GM23338 (cell line): ENCODE results near the gene SMIM45.

Experiments used
- ATAC-seq: fragments of 200-7000 bp; cut with Tn5 transposase; 3 replicates; pipeline ENCODE4 v1.9.1; 2020
- DNase-seq: peaks from one replicate; pipeline ENCODE4 v3.0.0-alpha.2; 2015; ENCODE audit warnings: low spot score
- H2AFZ ChIP-seq: fragments of 200-600 bp; sonication (generic); 2 replicates; pipeline ENCODE4 v1.8.0; 2016; ENCODE audit warnings: antibody characterized with exemption, mild to moderate bottlenecking, moderate library complexity
- H3F3A ChIP-seq: fragments of 200-600 bp; sonication (generic); replicated peaks from 2 replicates; pipeline ENCODE4 v1.8.0; 2017; ENCODE audit warnings: antibody characterized with exemption, mixed run types, low read depth
- H3K27ac ChIP-seq: fragments of 200-600 bp; sonication (generic); 2 replicates; pipeline ENCODE4 v1.6.1; 2016; ENCODE audit warnings: low read depth
- H3K27me3 ChIP-seq: fragments of 200-600 bp; sonication (generic); 2 replicates; pipeline ENCODE4 v1.8.0; 2016; ENCODE audit warnings: mild to moderate bottlenecking, mixed run types, moderate library complexity; ENCODE audit not compliant: insufficient read depth
- H3K36me3 ChIP-seq: fragments of 200-600 bp; sonication (generic); 2 replicates; pipeline ENCODE4 v1.8.0; 2016; ENCODE audit warnings: mild to moderate bottlenecking; ENCODE audit not compliant: insufficient read depth
- H3K4me1 ChIP-seq: fragments of 200-600 bp; sonication (generic); 2 replicates; pipeline ENCODE4 v1.8.0; 2016; ENCODE audit warnings: mild to moderate bottlenecking, moderate library complexity; ENCODE audit not compliant: insufficient read depth
- H3K4me2 ChIP-seq: fragments of 200-600 bp; sonication (generic); 2 replicates; pipeline ENCODE4 v1.7.1; 2017; ENCODE audit warnings: mixed run types
- H3K4me3 ChIP-seq: fragments of 200-600 bp; sonication (generic); 2 replicates; pipeline ENCODE4 v1.6.1; 2016; ENCODE audit warnings: mixed run types
- H3K79me2 ChIP-seq: fragments of 200-600 bp; sonication (generic); replicated peaks from 2 replicates; pipeline ENCODE4 v1.8.0; 2017; ENCODE audit warnings: mild to moderate bottlenecking; ENCODE audit not compliant: insufficient read depth
- H3K9me2 ChIP-seq: fragments of 200-600 bp; sonication (generic); 2 replicates; pipeline ENCODE4 v1.8.0; 2017; ENCODE audit not compliant: insufficient read depth
- H4K20me1 ChIP-seq: fragments of 200-600 bp; sonication (generic); replicated peaks from 2 replicates; pipeline ENCODE4 v1.8.0; 2017; ENCODE audit warnings: mild to moderate bottlenecking; ENCODE audit not compliant: insufficient read depth
- H3K27ac Mint-ChIP-seq: 2 replicates; pipeline ENCODE4 v1.8.0; 2020; ENCODE audit warnings: inconsistent platforms, mild to moderate bottlenecking, moderate library complexity, mixed read lengths
- H3K27me3 Mint-ChIP-seq: 3 replicates; pipeline ENCODE4 v1.8.0; 2022; ENCODE audit warnings: low read depth, mild to moderate bottlenecking, moderate library complexity, mixed read lengths, inconsistent platforms; ENCODE audit not compliant: insufficient read depth, poor library complexity
- H3K36me3 Mint-ChIP-seq: 3 replicates; pipeline ENCODE4 v1.8.0; 2021; ENCODE audit warnings: low read depth, mild to moderate bottlenecking, inconsistent platforms, moderate library complexity, mixed read lengths
- H3K4me1 Mint-ChIP-seq: 3 replicates; pipeline ENCODE4 v1.8.0; 2020; ENCODE audit warnings: mild to moderate bottlenecking, inconsistent platforms, mixed read lengths
- H3K4me3 Mint-ChIP-seq: 3 replicates; pipeline ENCODE4 v1.8.0; 2021; ENCODE audit warnings: moderate library complexity, mild to moderate bottlenecking, inconsistent platforms, mixed read lengths
- H3K9me3 Mint-ChIP-seq: 3 replicates; pipeline ENCODE4 v1.8.0; 2020; ENCODE audit warnings: moderate library complexity, mild to moderate bottlenecking, inconsistent platforms, mixed read lengths
- ETS1 ChIP-seq: IDR thresholded peaks from 2 replicates; pipeline ENCODE4 v1.6.1; 2016; ENCODE audit warnings: antibody characterized with exemption
- STAT1 ChIP-seq: IDR thresholded peaks from one replicate; pipeline ENCODE4 v1.6.1; 2016; ENCODE audit warnings: antibody characterized with exemption; ENCODE audit not compliant: unreplicated experiment
- ZNF331 ChIP-seq: fragments of 250-450 bp; sonication (Bioruptor Pico); IDR thresholded peaks from 2 replicates; pipeline ENCODE4 v1.5.0; 2020; ENCODE audit warnings: low read depth, mild to moderate bottlenecking, moderate library complexity
- TF ChIP-seq, protein P1 (sequence below): IDR thresholded peaks from one replicate; pipeline ENCODE4 v1.6.1; 2018; ENCODE audit warnings: antibody characterized with exemption; ENCODE audit not compliant: unreplicated experiment
- TF ChIP-seq, protein P2 (sequence below), 2 experiments: fragments of 200-600 bp in 1 of 2; sonication (generic) in 1 of 2; conservative IDR thresholded peaks; 2 replicates each; pipeline versions ENCODE4 v1.5.1 to v1.6.1; 2016 to 2017; ENCODE audit warnings: antibody characterized with exemption in 2 of 2, low read depth in 2 of 2, mild to moderate bottlenecking in 2 of 2, moderate library complexity in 1 of 2

Gene SMIM45

GRCh38 chr22:41966607-41967240 lies 14.8 kb downstream of the SMIM45 start:
- Mint-ChIP-seq H3K4me3 (no peak overlapping the region), H3K4me1 (peaks cover 20% of the 10 kb centered on the region), H3K27ac (no peak overlapping the region; the same call in 1 of the 2 replicates), H3K9me3 (peaks cover 9% of the 10 kb centered on the region; the same call in 1 of the 3 replicates), H3K27me3 (peaks cover 12% of the 10 kb centered on the region), H3K36me3 (no peaks in the 10 kb centered on the region)
- ATAC-seq (peak; percentile 57), DNase-seq (peak; percentile 83)
- Histone ChIP-seq H3F3A (0 out of 2 replicates have a peak, but pooled peaks cover 2% of the 10 kb centered on the region), H4K20me1 (no peaks in the 10 kb centered on the region), H3K27me3 (no peaks in the 10 kb centered on the region), H3K79me2 (no peaks in the 10 kb centered on the region), H3K36me3 (no peaks in the 10 kb centered on the region), H2AFZ (no peak overlapping the region), H3K9me2 (no peaks in the 10 kb centered on the region), H3K4me3 (no peak overlapping the region), H3K4me2 (no peak overlapping the region), H3K27ac (no peak overlapping the region), H3K4me1 (no peaks in the 10 kb centered on the region; the same call in 1 of the 2 replicates)
- TF ChIP-seq, protein P1, sequence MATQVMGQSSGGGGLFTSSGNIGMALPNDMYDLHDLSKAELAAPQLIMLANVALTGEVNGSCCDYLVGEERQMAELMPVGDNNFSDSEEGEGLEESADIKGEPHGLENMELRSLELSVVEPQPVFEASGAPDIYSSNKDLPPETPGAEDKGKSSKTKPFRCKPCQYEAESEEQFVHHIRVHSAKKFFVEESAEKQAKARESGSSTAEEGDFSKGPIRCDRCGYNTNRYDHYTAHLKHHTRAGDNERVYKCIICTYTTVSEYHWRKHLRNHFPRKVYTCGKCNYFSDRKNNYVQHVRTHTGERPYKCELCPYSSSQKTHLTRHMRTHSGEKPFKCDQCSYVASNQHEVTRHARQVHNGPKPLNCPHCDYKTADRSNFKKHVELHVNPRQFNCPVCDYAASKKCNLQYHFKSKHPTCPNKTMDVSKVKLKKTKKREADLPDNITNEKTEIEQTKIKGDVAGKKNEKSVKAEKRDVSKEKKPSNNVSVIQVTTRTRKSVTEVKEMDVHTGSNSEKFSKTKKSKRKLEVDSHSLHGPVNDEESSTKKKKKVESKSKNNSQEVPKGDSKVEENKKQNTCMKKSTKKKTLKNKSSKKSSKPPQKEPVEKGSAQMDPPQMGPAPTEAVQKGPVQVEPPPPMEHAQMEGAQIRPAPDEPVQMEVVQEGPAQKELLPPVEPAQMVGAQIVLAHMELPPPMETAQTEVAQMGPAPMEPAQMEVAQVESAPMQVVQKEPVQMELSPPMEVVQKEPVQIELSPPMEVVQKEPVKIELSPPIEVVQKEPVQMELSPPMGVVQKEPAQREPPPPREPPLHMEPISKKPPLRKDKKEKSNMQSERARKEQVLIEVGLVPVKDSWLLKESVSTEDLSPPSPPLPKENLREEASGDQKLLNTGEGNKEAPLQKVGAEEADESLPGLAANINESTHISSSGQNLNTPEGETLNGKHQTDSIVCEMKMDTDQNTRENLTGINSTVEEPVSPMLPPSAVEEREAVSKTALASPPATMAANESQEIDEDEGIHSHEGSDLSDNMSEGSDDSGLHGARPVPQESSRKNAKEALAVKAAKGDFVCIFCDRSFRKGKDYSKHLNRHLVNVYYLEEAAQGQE, result no peak
- TF ChIP-seq, protein P2, sequence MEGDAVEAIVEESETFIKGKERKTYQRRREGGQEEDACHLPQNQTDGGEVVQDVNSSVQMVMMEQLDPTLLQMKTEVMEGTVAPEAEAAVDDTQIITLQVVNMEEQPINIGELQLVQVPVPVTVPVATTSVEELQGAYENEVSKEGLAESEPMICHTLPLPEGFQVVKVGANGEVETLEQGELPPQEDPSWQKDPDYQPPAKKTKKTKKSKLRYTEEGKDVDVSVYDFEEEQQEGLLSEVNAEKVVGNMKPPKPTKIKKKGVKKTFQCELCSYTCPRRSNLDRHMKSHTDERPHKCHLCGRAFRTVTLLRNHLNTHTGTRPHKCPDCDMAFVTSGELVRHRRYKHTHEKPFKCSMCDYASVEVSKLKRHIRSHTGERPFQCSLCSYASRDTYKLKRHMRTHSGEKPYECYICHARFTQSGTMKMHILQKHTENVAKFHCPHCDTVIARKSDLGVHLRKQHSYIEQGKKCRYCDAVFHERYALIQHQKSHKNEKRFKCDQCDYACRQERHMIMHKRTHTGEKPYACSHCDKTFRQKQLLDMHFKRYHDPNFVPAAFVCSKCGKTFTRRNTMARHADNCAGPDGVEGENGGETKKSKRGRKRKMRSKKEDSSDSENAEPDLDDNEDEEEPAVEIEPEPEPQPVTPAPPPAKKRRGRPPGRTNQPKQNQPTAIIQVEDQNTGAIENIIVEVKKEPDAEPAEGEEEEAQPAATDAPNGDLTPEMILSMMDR (conservative IDR thresholded peaks at IDR 0.05; ENCODE audit: low read depth in 2 of 2), result peak; percentile 59 to 73

- Mint-ChIP-seq H3K9me3 (peaks cover 9% of the 10 kb centered on the region; the same call in 1 of the 3 replicates), H3K4me1 (peaks cover 16% of the 10 kb centered on the region; the same call in 2 of the 3 replicates), H3K4me3 (no peak overlapping the region), H3K36me3 (no peaks in the 10 kb centered on the region), H3K27ac (no peak overlapping the region), H3K27me3 (peaks cover 15% of the 10 kb centered on the region)
- Histone ChIP-seq H3K4me1 (no peaks in the 10 kb centered on the region; the same call in 1 of the 2 replicates), H3F3A (0 out of 2 replicates have a peak, but pooled peaks cover 2% of the 10 kb centered on the region), H3K36me3 (no peaks in the 10 kb centered on the region), H3K9me2 (no peaks in the 10 kb centered on the region), H3K4me2 (no peak overlapping the region), H3K27me3 (peaks cover 2% of the 10 kb centered on the region; the same call in 1 of the 2 replicates), H3K27ac (no peak overlapping the region), H4K20me1 (no peaks in the 10 kb centered on the region), H3K4me3 (no peak overlapping the region), H2AFZ (no peak overlapping the region), H3K79me2 (no peaks in the 10 kb centered on the region)
- DNase-seq, result no peak
- ATAC-seq, result no peak
- TF ChIP-seq STAT1, result no peak
- TF ChIP-seq, protein P2 (conservative IDR thresholded peaks at IDR 0.05; ENCODE audit: low read depth in 2 of 2), result no peak
- no peak for TF ChIP-seq ETS1
- TF ChIP-seq ZNF331 (CRISPR knock-in tag), result no peak
These were observed 16.7 kb downstream of the SMIM45 start for GRCh38 chr22:41968601-41969000.
